Gastrocnemius medialis (tissue), 4 donors: ENCODE data around the gene GPHA2. TPM values are rescaled to one million over a fixed set of nuclear protein-coding genes. Genes with fewer than 3 reads are reported as not detected.

ENCODE experiments used
- ATAC-seq, 2 donors: fragments of 150-250 bp; one replicate each; pipeline ENCODE4 v1.9.1; 2016
- DNase-seq, 2 donors: peaks; one replicate each; pipeline ENCODE4 v3.0.0-alpha.2; 2019
- H3K27ac ChIP-seq, 4 donors: fragments of 200-600 bp; sonication (generic); 1 replicate in 1 of 4; 2 replicates in 3 of 4; pipeline ENCODE4 v1.5.1; 2016 to 2018; ENCODE audit warnings: mild to moderate bottlenecking in 2 of 4, moderate library complexity in 1 of 4
- H3K27me3 ChIP-seq, 3 donors: fragments of 200-600 bp; sonication (generic) in 2 of 3; 1 replicate in 1 of 3; 2 replicates in 2 of 3; pipeline versions ENCODE4 v1.5.1 to v1.6.0; 2016 to 2019; ENCODE audit warnings: mild to moderate bottlenecking in 1 of 3, moderate library complexity in 1 of 3
- H3K36me3 ChIP-seq, 2 donors: fragments of 200-600 bp; sonication (generic) in 1 of 2; one replicate each; pipeline ENCODE4 v1.5.1; 2017 to 2018
- H3K4me1 ChIP-seq, 2 donors: fragments of 200-600 bp; sonication (generic) in 1 of 2; one replicate each; pipeline ENCODE4 v1.5.1; 2016 to 2017; ENCODE audit warnings: mild to moderate bottlenecking in 2 of 2
- H3K4me3 ChIP-seq, 4 donors: fragments of 200-600 bp; sonication (generic) in 3 of 4; 1 replicate in 1 of 4; 2 replicates in 3 of 4; pipeline ENCODE4 v1.5.1; 2016 to 2019; ENCODE audit warnings: mild to moderate bottlenecking in 2 of 4
- H3K9me3 ChIP-seq, 3 donors: fragments of 200-600 bp; sonication (generic) in 2 of 3; 1 replicate in 1 of 3; 2 replicates in 2 of 3; pipeline ENCODE4 v1.5.1; 2016 to 2019
- POLR2A ChIP-seq, 2 donors: fragments of 450-650 bp; IDR thresholded peaks; one replicate each; pipeline ENCODE4 v1.6.1; 2017; ENCODE audit warnings: antibody characterized with exemption in 2 of 2, mild to moderate bottlenecking in 2 of 2, moderate library complexity in 2 of 2
- in situ Hi-C, 4 donors: fragments of 200-750 bp; cut with MboI; loops; one replicate each; pipeline versions ENCODE4 v1.15.0 to v1.8.0; 2017; ENCODE audit warnings: low sequenced_read_pairs in 4 of 4
- intact Hi-C: fragments of 100-400 bp; cut with DNase I; formaldehyde crosslinking; loops from one replicate; pipeline ENCODE4 v1.15.1; 2023; ENCODE audit warnings: low total_unique reads
- total RNA-seq, 4 donors: library from RNA; depleted of rRNA; stranded (reverse); fragments of >200 nt; gene quantifications; one replicate each; pipeline versions ENCODE4 v1.1.0 to v1.2.3, GENCODE V29; 2016
- TF ChIP-seq, protein P1 (sequence below), 5 experiments: fragments of 450-650 bp in 3 of 5; fragments of 200-600 bp in 2 of 5; sonication (generic) in 2 of 5; IDR thresholded peaks in 4 of 5; conservative IDR thresholded peaks in 1 of 5; 1 replicate in 4 of 5; 2 replicates in 1 of 5; pipeline ENCODE4 v1.5.1; 2016 to 2019; ENCODE audit warnings: antibody characterized with exemption in 5 of 5, mild to moderate bottlenecking in 3 of 5, moderate library complexity in 3 of 5

The GPHA2 gene
- total RNA-seq, 4 donors from 2014 or later = not detected

DNA sequence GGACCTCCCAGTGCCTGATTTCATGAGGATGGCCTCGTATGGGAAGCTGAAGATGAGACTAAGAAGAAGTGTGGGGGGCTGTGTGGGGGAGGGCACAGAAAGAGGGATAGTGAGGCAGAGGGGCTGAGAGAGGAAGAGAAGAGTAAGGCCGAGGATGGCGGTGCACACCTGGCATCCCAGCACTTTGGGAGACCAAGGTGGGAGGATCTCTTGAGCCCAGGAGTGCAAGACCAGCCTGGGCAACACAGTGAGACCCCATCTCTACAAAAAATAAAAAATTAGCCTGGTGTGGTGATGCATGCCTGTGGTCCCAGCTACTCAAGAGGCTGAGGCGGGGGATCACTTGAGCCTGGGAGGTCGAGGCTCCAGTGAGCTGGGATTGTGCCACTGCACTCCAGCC is 43.8 kb downstream of the GPHA2 start:
- in situ Hi-C loops = loop anchor here in 3 of 4 donors (5.0 kb wide), 1 partner anchor 45 kb away; no protein-coding TSS in a partner anchor
- no peak for DNase-seq
- no peak for ATAC-seq
- Histone ChIP-seq H3K36me3 (peaks cover 0 to 11% of the 10 kb centered on the region in 2 donors), H3K27ac (peak overlapping the region in 1 of 4 donors; percentile 54), H3K27me3 (no peaks in the 10 kb centered on the region), H3K9me3 (no peaks in the 10 kb centered on the region), H3K4me3 (no peak overlapping the region), H3K4me1 (peaks cover 9 to 12% of the 10 kb centered on the region in 2 donors)
- intact Hi-C loops = no loop called here
- TF ChIP-seq, protein P1, sequence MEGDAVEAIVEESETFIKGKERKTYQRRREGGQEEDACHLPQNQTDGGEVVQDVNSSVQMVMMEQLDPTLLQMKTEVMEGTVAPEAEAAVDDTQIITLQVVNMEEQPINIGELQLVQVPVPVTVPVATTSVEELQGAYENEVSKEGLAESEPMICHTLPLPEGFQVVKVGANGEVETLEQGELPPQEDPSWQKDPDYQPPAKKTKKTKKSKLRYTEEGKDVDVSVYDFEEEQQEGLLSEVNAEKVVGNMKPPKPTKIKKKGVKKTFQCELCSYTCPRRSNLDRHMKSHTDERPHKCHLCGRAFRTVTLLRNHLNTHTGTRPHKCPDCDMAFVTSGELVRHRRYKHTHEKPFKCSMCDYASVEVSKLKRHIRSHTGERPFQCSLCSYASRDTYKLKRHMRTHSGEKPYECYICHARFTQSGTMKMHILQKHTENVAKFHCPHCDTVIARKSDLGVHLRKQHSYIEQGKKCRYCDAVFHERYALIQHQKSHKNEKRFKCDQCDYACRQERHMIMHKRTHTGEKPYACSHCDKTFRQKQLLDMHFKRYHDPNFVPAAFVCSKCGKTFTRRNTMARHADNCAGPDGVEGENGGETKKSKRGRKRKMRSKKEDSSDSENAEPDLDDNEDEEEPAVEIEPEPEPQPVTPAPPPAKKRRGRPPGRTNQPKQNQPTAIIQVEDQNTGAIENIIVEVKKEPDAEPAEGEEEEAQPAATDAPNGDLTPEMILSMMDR (IDR thresholded peaks at IDR 0.05 in 4 of 5, conservative IDR thresholded peaks at IDR 0.05 in 1 of 5) = no peak
- no peak for TF ChIP-seq POLR2A (IDR thresholded peaks at IDR 0.05)

DNA sequence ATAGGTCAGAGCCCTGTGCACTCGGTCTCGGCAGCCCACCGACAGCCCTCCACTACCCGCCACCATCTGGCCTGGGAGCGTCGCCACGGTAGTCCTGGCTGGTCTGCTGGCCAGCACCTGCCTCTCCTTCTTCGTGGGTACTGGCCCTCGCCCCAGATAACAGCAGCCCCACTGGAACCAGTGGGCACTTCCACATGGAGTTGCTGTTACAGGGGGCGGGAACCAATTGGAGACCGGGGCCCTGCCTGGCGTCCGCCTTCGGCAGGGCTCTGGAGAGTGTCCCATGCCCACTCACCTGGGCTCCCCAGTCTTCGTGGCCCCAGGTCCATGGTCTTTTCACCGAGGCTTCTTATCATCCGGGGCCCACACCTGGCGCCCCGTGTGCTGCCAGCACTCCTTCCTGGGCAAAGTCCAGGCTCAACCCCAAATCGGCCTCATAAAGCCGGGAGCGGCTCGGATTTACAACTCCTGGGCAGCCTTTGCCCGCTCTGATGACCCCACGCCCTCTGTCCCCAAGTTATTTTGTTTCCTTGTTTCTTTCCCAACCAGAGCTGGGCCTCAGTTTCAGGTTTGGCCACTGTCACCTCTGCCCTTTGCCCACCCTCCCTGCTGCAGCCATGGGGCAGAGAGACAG is 44.4 kb downstream of the GPHA2 start:
- Histone ChIP-seq H3K27ac (peak overlapping the region in 1 of 4 donors; percentile 54), H3K4me1 (peaks cover 9 to 12% of the 10 kb centered on the region in 2 donors), H3K36me3 (peaks cover 0 to 7% of the 10 kb centered on the region in 2 donors), H3K4me3 (no peak overlapping the region), H3K27me3 (no peaks in the 10 kb centered on the region), H3K9me3 (no peaks in the 10 kb centered on the region)
- TF ChIP-seq, protein P1 (IDR thresholded peaks at IDR 0.05 in 4 of 5, conservative IDR thresholded peaks at IDR 0.05 in 1 of 5) = no peak
- no peak for TF ChIP-seq POLR2A (IDR thresholded peaks at IDR 0.05)
- no peak for ATAC-seq
- intact Hi-C loops (no loop called here), in situ Hi-C loops (loop anchor here in 3 of 4 donors (5.0 kb wide), 1 partner anchor 44 kb away; no protein-coding TSS in a partner anchor)
- no peak for DNase-seq

DNA sequence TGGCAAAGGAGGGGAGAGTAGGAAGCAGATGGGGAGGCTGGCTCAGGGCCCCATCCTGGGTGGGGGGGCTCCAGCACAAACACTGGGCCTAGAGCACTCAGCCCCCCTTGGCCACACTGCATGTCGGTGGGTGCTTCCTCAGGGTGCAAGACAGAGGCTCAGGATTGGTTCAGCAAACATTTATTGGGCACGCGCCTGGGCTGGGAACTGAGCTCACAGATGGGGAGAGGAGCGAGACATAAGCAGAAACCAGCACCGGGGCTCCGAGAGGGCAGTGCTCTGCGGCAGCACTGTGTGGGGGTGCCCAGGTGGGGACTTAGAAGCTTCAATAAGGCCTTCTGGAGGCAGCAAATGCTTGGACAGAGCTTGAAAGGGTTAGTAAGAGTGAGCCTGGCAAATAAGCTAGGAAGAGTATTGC is 45.2 kb downstream of the GPHA2 start:
- H3K27me3 ChIP-seq = no peaks in the 10 kb centered on the region
- intact Hi-C loops = no loop called here
- no peak overlapping the region for H3K27ac ChIP-seq
- H3K4me3 ChIP-seq = no peak overlapping the region
- TF ChIP-seq, protein P1 (IDR thresholded peaks at IDR 0.05 in 4 of 5, conservative IDR thresholded peaks at IDR 0.05 in 1 of 5) = no peak
- TF ChIP-seq POLR2A (IDR thresholded peaks at IDR 0.05) = no peak
- in situ Hi-C loops = loop anchor here in 3 of 4 donors (5.0 kb wide), 1 partner anchor 43 kb away; no protein-coding TSS in a partner anchor
- DNase-seq (no peak), ATAC-seq (no peak)
- no peaks in the 10 kb centered on the region for H3K9me3 ChIP-seq
- peaks cover 9 to 12% of the 10 kb centered on the region in 2 donors for H3K4me1 ChIP-seq
- H3K36me3 ChIP-seq = peaks cover 0 to 7% of the 10 kb centered on the region in 2 donors

DNA sequence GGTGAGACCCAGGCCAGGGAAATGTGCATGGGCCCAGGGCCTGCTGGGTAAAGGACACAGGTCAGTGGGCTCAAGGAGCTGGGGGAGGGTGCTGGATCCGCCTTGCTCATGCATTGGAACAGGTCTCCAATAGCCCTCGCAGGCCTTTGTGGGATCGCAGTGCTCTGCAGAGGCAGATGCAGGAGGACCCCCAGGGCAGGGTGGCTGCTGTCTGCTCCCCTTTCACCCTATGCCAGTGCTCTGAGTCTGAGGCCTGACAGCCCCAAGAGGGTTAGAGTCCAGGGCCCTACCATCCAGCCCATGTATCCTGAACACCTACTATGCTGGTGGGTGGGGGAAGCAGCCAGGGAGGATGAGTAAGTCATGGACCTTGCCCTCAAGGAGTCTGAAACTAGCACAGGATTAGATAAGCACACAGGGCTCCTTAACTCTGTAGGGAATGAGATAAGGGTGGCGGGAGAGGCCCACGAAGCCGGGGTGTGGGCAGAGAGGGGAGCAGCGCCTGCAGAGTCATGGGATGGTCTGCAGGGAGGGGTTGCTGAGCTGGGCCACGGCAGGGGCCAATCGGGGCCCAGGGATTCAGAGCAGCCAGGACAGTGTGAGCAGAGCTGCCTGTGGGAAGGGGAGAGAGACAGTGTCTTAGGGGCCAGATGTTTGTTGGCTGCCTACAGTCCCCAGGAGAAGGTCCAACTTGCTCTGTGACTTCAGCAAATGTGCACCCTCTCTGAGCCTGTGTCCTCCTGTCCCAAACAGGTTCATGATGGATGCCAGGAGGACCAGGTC is 46.8 kb downstream of the GPHA2 start:
- Histone ChIP-seq H3K27ac (no peak overlapping the region), H3K36me3 (no peaks in the 10 kb centered on the region), H3K9me3 (no peaks in the 10 kb centered on the region), H3K4me1 (peaks cover 8 to 9% of the 10 kb centered on the region in 2 donors), H3K4me3 (no peak overlapping the region), H3K27me3 (no peaks in the 10 kb centered on the region)
- intact Hi-C loops = loop anchor here (1.0 kb wide), 1 partner anchor 42 kb away; no protein-coding TSS in a partner anchor
- in situ Hi-C loops = loop anchor here in 1 of 4 donors (5.0 kb wide), 1 partner anchor 42 kb away; no protein-coding TSS in a partner anchor
- TF ChIP-seq POLR2A (IDR thresholded peaks at IDR 0.05) = no peak
- TF ChIP-seq, protein P1 (IDR thresholded peaks at IDR 0.05 in 4 of 5, conservative IDR thresholded peaks at IDR 0.05 in 1 of 5) = no peak
- no peak for ATAC-seq
- DNase-seq = no peak
